ENCODE data around the gene LSM2.

The LSM2 gene

GRCh38 chr6:31770860-31771259 lies 35.9 kb downstream of the LSM2 start:
- Histone ChIP-seq H3K27ac (replicated peaks; ENCODE audit: low read length) (no peak overlapping the region), H3K4me2 (ENCODE audit: insufficient read depth, low read length, poor library complexity, severe bottlenecking) (no peak overlapping the region), H3K23ac (ENCODE audit: low read depth, low read length, poor library complexity) (no peak overlapping the region), H2BK12ac (ENCODE audit: low read length) (no peak overlapping the region), H2BK5ac (ENCODE audit: low read length) (no peak overlapping the region), H3K4ac (ENCODE audit: low read length) (no peak overlapping the region), H3K27me3 (ENCODE audit: control insufficient read depth in 3 of 3, insufficient read depth in 3 of 3, low read depth in 1 of 3, low read length in 3 of 3) (no peaks in the 10 kb centered on the region), H3K9ac (ENCODE audit: low read depth, low read length, poor library complexity) (no peak overlapping the region), H2BK15ac (ENCODE audit: low read length) (no peak overlapping the region), H3K9me3 (replicated peaks in 1 of 2; ENCODE audit: control insufficient read depth in 2 of 2, insufficient read depth in 1 of 2, low read depth in 1 of 2, low read length in 2 of 2) (peaks cover 0 to 1% of the 10 kb centered on the region in 2 donors), H3K4me1 (ENCODE audit: control insufficient read depth in 2 of 2, insufficient read depth in 1 of 2, low read depth in 1 of 2, low read length in 2 of 2) (peaks cover 0 to 7% of the 10 kb centered on the region in 2 donors), H4K8ac (ENCODE audit: low read depth, low read length) (no peak overlapping the region), H2BK120ac (ENCODE audit: low read depth, low read length) (no peak overlapping the region), H3K4me3 (ENCODE audit: low read length in 2 of 2) (no peak overlapping the region), H3K18ac (ENCODE audit: low read length) (no peak overlapping the region), H2AFZ (ENCODE audit: low read length) (no peak overlapping the region), H3K14ac (ENCODE audit: low read length) (no peak overlapping the region), H3K36me3 (replicated peaks in 1 of 2; ENCODE audit: control insufficient read depth in 2 of 2, insufficient read depth in 2 of 2, low read length in 2 of 2) (no peaks in the 10 kb centered on the region), H4K91ac (ENCODE audit: low read depth, low read length, poor library complexity) (no peak overlapping the region), H2AK5ac (ENCODE audit: low read depth, low read length) (no peak overlapping the region), H3K79me1 (ENCODE audit: low read depth, low read length) (no peaks in the 10 kb centered on the region)
- no peak for DNase-seq (ENCODE audit: low spot score)
- no CpG with 5 or more reads among the region's 2 CpGs for WGBS, 2 donors (ENCODE audit: extremely low coverage in 2 of 2, insufficient read length in 2 of 2, insufficient replicate concordance in 1 of 2)

GRCh38 chr6:31769684-31770371 lies 36.9 kb downstream of the LSM2 start:
- H3K27ac ChIP-seq (replicated peaks; ENCODE audit: low read length), result no peak overlapping the region
- no peak for DNase-seq (ENCODE audit: low spot score)
- H3K27me3 ChIP-seq (ENCODE audit: control insufficient read depth in 3 of 3, insufficient read depth in 3 of 3, low read depth in 1 of 3, low read length in 3 of 3), result no peaks in the 10 kb centered on the region
- peak overlapping the region; percentile 32 for H2BK5ac ChIP-seq (ENCODE audit: low read length)
- no peak overlapping the region for H3K4me3 ChIP-seq (ENCODE audit: low read length in 2 of 2)
- H3K36me3 ChIP-seq (replicated peaks in 1 of 2; ENCODE audit: control insufficient read depth in 2 of 2, insufficient read depth in 2 of 2, low read length in 2 of 2), result peaks cover 0 to 6% of the 10 kb centered on the region in 2 donors
- no CpG with 5 or more reads among the region's 12 CpGs for WGBS, 2 donors (ENCODE audit: extremely low coverage in 2 of 2, insufficient read length in 2 of 2, insufficient replicate concordance in 1 of 2)
- H3K14ac ChIP-seq (ENCODE audit: low read length), result no peak overlapping the region
- no peak overlapping the region for H4K8ac ChIP-seq (ENCODE audit: low read depth, low read length)
- H3K9ac ChIP-seq (ENCODE audit: low read depth, low read length, poor library complexity), result no peak overlapping the region
- no peak overlapping the region for H2AFZ ChIP-seq (ENCODE audit: low read length)
- H3K4ac ChIP-seq (ENCODE audit: low read length), result no peak overlapping the region
- H3K18ac ChIP-seq (ENCODE audit: low read length), result no peak overlapping the region
- H3K9me3 ChIP-seq (replicated peaks in 1 of 2; ENCODE audit: control insufficient read depth in 2 of 2, insufficient read depth in 1 of 2, low read depth in 1 of 2, low read length in 2 of 2), result peaks cover 0 to 1% of the 10 kb centered on the region in 2 donors
- no peak overlapping the region for H2BK12ac ChIP-seq (ENCODE audit: low read length)
- peaks cover 0 to 8% of the 10 kb centered on the region in 2 donors for H3K4me1 ChIP-seq (ENCODE audit: control insufficient read depth in 2 of 2, insufficient read depth in 1 of 2, low read depth in 1 of 2, low read length in 2 of 2)
- H2BK15ac ChIP-seq (ENCODE audit: low read length), result no peak overlapping the region
- H4K91ac ChIP-seq (ENCODE audit: low read depth, low read length, poor library complexity), result no peak overlapping the region
- no peaks in the 10 kb centered on the region for H3K79me1 ChIP-seq (ENCODE audit: low read depth, low read length)
- no peak overlapping the region for H2AK5ac ChIP-seq (ENCODE audit: low read depth, low read length)
- H3K23ac ChIP-seq (ENCODE audit: low read depth, low read length, poor library complexity), result peak overlapping the region; percentile 37
- no peak overlapping the region for H3K4me2 ChIP-seq (ENCODE audit: insufficient read depth, low read length, poor library complexity, severe bottlenecking)
- H2BK120ac ChIP-seq (ENCODE audit: low read depth, low read length), result no peak overlapping the region

DNA sequence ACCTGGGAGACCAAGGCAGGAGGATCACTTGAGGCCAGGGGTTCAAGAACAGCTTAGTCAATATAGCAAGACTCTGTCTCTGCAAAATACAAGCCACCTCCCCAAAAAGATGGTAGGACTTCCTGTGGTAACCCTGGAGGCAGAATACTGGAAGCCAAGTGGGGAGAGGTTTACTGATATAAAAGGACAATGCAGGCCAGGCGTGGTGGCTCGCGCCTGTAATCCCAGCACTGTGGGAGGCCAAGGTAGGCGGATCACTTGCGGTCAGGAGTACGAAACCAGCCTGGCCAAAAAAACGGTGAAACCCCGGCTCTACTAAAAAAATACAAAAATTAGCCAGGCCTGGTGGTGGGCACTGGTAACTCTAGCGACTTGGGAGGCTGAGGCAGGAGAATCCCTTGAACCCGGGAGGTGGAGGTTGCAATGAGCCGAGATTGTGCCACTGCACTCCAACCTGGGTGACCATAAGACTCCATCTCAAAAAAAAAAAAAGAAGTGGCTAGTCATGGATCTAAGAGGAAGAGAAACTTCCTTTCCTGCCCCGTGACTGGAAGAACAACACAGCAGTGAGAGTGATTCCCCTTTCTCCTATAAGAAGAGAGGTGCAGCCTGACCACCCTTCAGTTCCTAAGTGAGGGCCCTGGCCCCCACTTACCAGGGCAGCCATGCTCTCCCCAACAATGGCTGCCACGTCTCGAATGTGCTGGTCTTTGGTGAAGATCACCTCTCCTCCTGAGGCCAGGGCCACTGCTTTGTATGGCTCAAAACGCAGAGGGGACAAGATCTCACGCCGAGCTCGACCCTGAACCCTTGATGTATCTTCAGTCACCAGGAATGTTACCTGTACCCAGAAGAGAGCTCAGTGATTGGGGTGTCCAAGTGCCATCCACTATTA lies 38.2 kb downstream of the LSM2 start:
- Histone ChIP-seq H4K91ac (ENCODE audit: low read depth, low read length, poor library complexity) (no peak overlapping the region), H2AFZ (ENCODE audit: low read length) (no peak overlapping the region), H3K27me3 (ENCODE audit: control insufficient read depth in 3 of 3, insufficient read depth in 3 of 3, low read depth in 1 of 3, low read length in 3 of 3) (no peaks in the 10 kb centered on the region), H3K36me3 (replicated peaks in 1 of 2; ENCODE audit: control insufficient read depth in 2 of 2, insufficient read depth in 2 of 2, low read length in 2 of 2) (peaks cover 0 to 17% of the 10 kb centered on the region in 2 donors), H2AK5ac (ENCODE audit: low read depth, low read length) (peak overlapping the region; percentile 9), H3K14ac (ENCODE audit: low read length) (no peak overlapping the region), H3K4me1 (ENCODE audit: control insufficient read depth in 2 of 2, insufficient read depth in 1 of 2, low read depth in 1 of 2, low read length in 2 of 2) (peaks cover 6 to 15% of the 10 kb centered on the region in 2 donors), H3K4ac (ENCODE audit: low read length) (no peak overlapping the region), H2BK120ac (ENCODE audit: low read depth, low read length) (no peak overlapping the region), H4K8ac (ENCODE audit: low read depth, low read length) (no peak overlapping the region), H3K9me3 (replicated peaks in 1 of 2; ENCODE audit: control insufficient read depth in 2 of 2, insufficient read depth in 1 of 2, low read depth in 1 of 2, low read length in 2 of 2) (peaks cover 0 to 1% of the 10 kb centered on the region in 2 donors), H3K18ac (ENCODE audit: low read length) (peak overlapping the region; percentile 71), H3K4me2 (ENCODE audit: insufficient read depth, low read length, poor library complexity, severe bottlenecking) (no peak overlapping the region), H2BK15ac (ENCODE audit: low read length) (no peak overlapping the region), H3K79me1 (ENCODE audit: low read depth, low read length) (no peaks in the 10 kb centered on the region), H2BK5ac (ENCODE audit: low read length) (peak overlapping the region; percentile 12), H3K9ac (ENCODE audit: low read depth, low read length, poor library complexity) (peak overlapping the region; percentile 84), H2BK12ac (ENCODE audit: low read length) (peak overlapping the region; percentile 54), H3K27ac (replicated peaks; ENCODE audit: low read length) (no peak overlapping the region), H3K23ac (ENCODE audit: low read depth, low read length, poor library complexity) (peak overlapping the region; percentile 31), H3K4me3 (ENCODE audit: low read length in 2 of 2) (no peak overlapping the region)
- no CpG with 5 or more reads among the region's 18 CpGs for WGBS, 2 donors (ENCODE audit: extremely low coverage in 2 of 2, insufficient read length in 2 of 2, insufficient replicate concordance in 1 of 2)
- DNase-seq (ENCODE audit: low spot score), result no peak

DNA sequence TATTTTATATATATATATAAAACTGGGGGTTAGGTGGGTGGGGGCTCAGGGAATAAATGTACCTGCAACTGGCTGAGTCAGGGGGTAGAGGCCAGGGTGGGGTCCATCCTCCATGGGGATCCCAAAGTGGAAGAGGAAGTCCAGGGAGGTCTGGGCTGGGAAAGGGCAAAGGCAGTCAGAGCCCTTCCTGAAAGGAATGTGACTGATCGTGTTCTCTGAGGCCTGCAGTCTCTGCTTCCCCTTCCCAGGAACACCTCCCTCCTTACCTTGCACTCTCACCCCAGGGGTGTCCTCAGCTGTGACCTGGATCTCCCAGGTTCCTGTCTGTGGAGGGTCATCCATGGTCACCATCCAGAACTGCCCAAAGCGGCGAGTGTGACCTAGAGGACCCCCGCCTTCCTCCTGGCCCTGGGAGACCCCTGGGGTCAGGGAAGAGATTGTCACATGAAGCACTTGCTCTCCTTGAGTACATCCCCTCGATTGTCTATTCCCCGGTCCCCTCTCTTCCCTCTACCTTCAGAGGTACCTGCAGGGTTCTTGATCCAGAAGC lies 39.6 kb downstream of the LSM2 start:
- peaks cover 0 to 1% of the 10 kb centered on the region in 2 donors for H3K9me3 ChIP-seq (replicated peaks in 1 of 2; ENCODE audit: control insufficient read depth in 2 of 2, insufficient read depth in 1 of 2, low read depth in 1 of 2, low read length in 2 of 2)
- no CpG with 5 or more reads among the region's 6 CpGs for WGBS, 2 donors (ENCODE audit: extremely low coverage in 2 of 2, insufficient read length in 2 of 2, insufficient replicate concordance in 1 of 2)

More for the DNA sequence above, 39.6 kb downstream of the LSM2 start:
- no peaks in the 10 kb centered on the region for H3K27me3 ChIP-seq (ENCODE audit: control insufficient read depth in 3 of 3, insufficient read depth in 3 of 3, low read depth in 1 of 3, low read length in 3 of 3)
- H3K4me3 ChIP-seq (ENCODE audit: low read length in 2 of 2), result no peak overlapping the region
- H2BK120ac ChIP-seq (ENCODE audit: low read depth, low read length), result no peak overlapping the region
- no peak overlapping the region for H3K4ac ChIP-seq (ENCODE audit: low read length)
- peak overlapping the region; percentile 41 for H2AK5ac ChIP-seq (ENCODE audit: low read depth, low read length)
- peak overlapping the region; percentile 23 for H3K18ac ChIP-seq (ENCODE audit: low read length)
- H2BK12ac ChIP-seq (ENCODE audit: low read length), result no peak overlapping the region
- H2BK15ac ChIP-seq (ENCODE audit: low read length), result peak overlapping the region; percentile 96
- no peak overlapping the region for H2BK5ac ChIP-seq (ENCODE audit: low read length)
- no peak overlapping the region for H4K8ac ChIP-seq (ENCODE audit: low read depth, low read length)
- H3K27ac ChIP-seq (replicated peaks; ENCODE audit: low read length), result no peak overlapping the region
- H3K4me1 ChIP-seq (ENCODE audit: control insufficient read depth in 2 of 2, insufficient read depth in 1 of 2, low read depth in 1 of 2, low read length in 2 of 2), result peaks cover 15 to 23% of the 10 kb centered on the region in 2 donors
- no peaks in the 10 kb centered on the region for H3K79me1 ChIP-seq (ENCODE audit: low read depth, low read length)
- H3K23ac ChIP-seq (ENCODE audit: low read depth, low read length, poor library complexity), result no peak overlapping the region
- no peak overlapping the region for H3K9ac ChIP-seq (ENCODE audit: low read depth, low read length, poor library complexity)
- no peak for DNase-seq (ENCODE audit: low spot score)
- H3K4me2 ChIP-seq (ENCODE audit: insufficient read depth, low read length, poor library complexity, severe bottlenecking), result no peak overlapping the region
- peaks cover 0 to 29% of the 10 kb centered on the region in 2 donors for H3K36me3 ChIP-seq (replicated peaks in 1 of 2; ENCODE audit: control insufficient read depth in 2 of 2, insufficient read depth in 2 of 2, low read length in 2 of 2)
- H2AFZ ChIP-seq (ENCODE audit: low read length), result no peak overlapping the region
- H4K91ac ChIP-seq (ENCODE audit: low read depth, low read length, poor library complexity), result no peak overlapping the region
- no peak overlapping the region for H3K14ac ChIP-seq (ENCODE audit: low read length)
